Endothelial cell (in vitro differentiated cells): ENCODE data around the gene HELZ. TPM values are rescaled to one million over a fixed set of nuclear protein-coding genes. Genes with fewer than 3 reads are reported as not detected.

Experiments used
- DNase-seq: peaks from one replicate; pipeline ENCODE4 v3.0.0; 2021; ENCODE audit warnings: low spot score
- H3K27ac Mint-ChIP-seq: one replicate; pipeline ENCODE4 v1.8.0; 2021; ENCODE audit warnings: mixed read lengths, inconsistent platforms; ENCODE audit not compliant: unreplicated experiment
- H3K27me3 Mint-ChIP-seq: one replicate; pipeline ENCODE4 v1.8.0; 2021; ENCODE audit warnings: mild to moderate bottlenecking, moderate library complexity, mixed read lengths, inconsistent platforms; ENCODE audit not compliant: unreplicated experiment
- H3K36me3 Mint-ChIP-seq: one replicate; pipeline ENCODE4 v1.8.0; 2021; ENCODE audit warnings: mild to moderate bottlenecking, low read depth, mixed read lengths, inconsistent platforms; ENCODE audit not compliant: unreplicated experiment
- H3K4me1 Mint-ChIP-seq: one replicate; pipeline ENCODE4 v1.8.0; 2021; ENCODE audit warnings: mild to moderate bottlenecking, mixed read lengths, inconsistent platforms; ENCODE audit not compliant: unreplicated experiment
- H3K4me3 Mint-ChIP-seq: one replicate; pipeline ENCODE4 v1.8.0; 2021; ENCODE audit warnings: mild to moderate bottlenecking, mixed read lengths, inconsistent platforms; ENCODE audit not compliant: unreplicated experiment
- H3K9me3 Mint-ChIP-seq: one replicate; pipeline ENCODE4 v1.8.0; 2021; ENCODE audit warnings: mixed read lengths, inconsistent platforms; ENCODE audit not compliant: unreplicated experiment
- CTCF ChIP-seq: fragments of 200-600 bp; sonication (generic); IDR thresholded peaks from one replicate; pipeline ENCODE4 v1.5.0; 2021; ENCODE audit warnings: antibody characterized with exemption; ENCODE audit not compliant: unreplicated experiment
- total RNA-seq: library from RNA; stranded (reverse); fragmentation: NEBNext Ultra II Directional; extraction: Animal tissue kit (Norgen Biotek cat#: 25700); gene quantifications from one replicate; pipeline ENCODE4 v1.2.1, GENCODE V29; 2021; ENCODE audit not compliant: unreplicated experiment

HELZ gene
- total RNA-seq, 1 donor from 2014 or later, result 57.0 TPM

GRCh38 chr17:67229109-67229955 is 15.7 kb downstream of the HELZ start:
- no peaks in the 10 kb centered on the region for H3K4me1 Mint-ChIP-seq
- no peak for TF ChIP-seq CTCF
- no peaks in the 10 kb centered on the region for H3K9me3 Mint-ChIP-seq
- DNase-seq, result no peak
- H3K36me3 Mint-ChIP-seq, result peaks cover 7% of the 10 kb centered on the region
- H3K27me3 Mint-ChIP-seq, result peaks cover 1% of the 10 kb centered on the region
- H3K4me3 Mint-ChIP-seq, result no peak overlapping the region
- H3K27ac Mint-ChIP-seq, result no peak overlapping the region

GRCh38 chr17:67227488-67227887 is 17.5 kb downstream of the HELZ start:
- H3K36me3 Mint-ChIP-seq, result peaks cover 6% of the 10 kb centered on the region
- H3K4me3 Mint-ChIP-seq, result no peak overlapping the region
- H3K4me1 Mint-ChIP-seq, result no peaks in the 10 kb centered on the region
- H3K27ac Mint-ChIP-seq, result no peak overlapping the region
- H3K27me3 Mint-ChIP-seq, result no peaks in the 10 kb centered on the region
- TF ChIP-seq CTCF, result no peak
- no peaks in the 10 kb centered on the region for H3K9me3 Mint-ChIP-seq
- DNase-seq, result no peak

- no peak for TF ChIP-seq CTCF
- peaks cover 4% of the 10 kb centered on the region for H3K36me3 Mint-ChIP-seq
- H3K4me3 Mint-ChIP-seq, result no peak overlapping the region
- H3K27me3 Mint-ChIP-seq, result no peaks in the 10 kb centered on the region
- H3K27ac Mint-ChIP-seq, result no peak overlapping the region
- H3K4me1 Mint-ChIP-seq, result no peaks in the 10 kb centered on the region
- no peak for DNase-seq
- H3K9me3 Mint-ChIP-seq, result no peaks in the 10 kb centered on the region
These were observed 19.7 kb downstream of the HELZ start for GRCh38 chr17:67225316-67225715.

GRCh38 chr17:67224736-67225135 is 20.3 kb downstream of the HELZ start:
- Mint-ChIP-seq H3K4me1 (no peaks in the 10 kb centered on the region), H3K27ac (no peak overlapping the region), H3K27me3 (no peaks in the 10 kb centered on the region), H3K36me3 (peaks cover 4% of the 10 kb centered on the region), H3K9me3 (no peaks in the 10 kb centered on the region), H3K4me3 (no peak overlapping the region)
- DNase-seq, result no peak
- no peak for TF ChIP-seq CTCF

- Mint-ChIP-seq H3K27ac (no peak overlapping the region), H3K4me1 (no peaks in the 10 kb centered on the region), H3K27me3 (no peaks in the 10 kb centered on the region), H3K4me3 (no peak overlapping the region), H3K36me3 (no peaks in the 10 kb centered on the region), H3K9me3 (no peaks in the 10 kb centered on the region)
- no peak for DNase-seq
- TF ChIP-seq CTCF, result no peak
These were observed 21.1 kb downstream of the HELZ start for GRCh38 chr17:67223924-67224323.
